CD14-positive monocyte (primary cell): ENCODE measurements around the gene HECTD4. TPM values are rescaled to one million over a fixed set of nuclear protein-coding genes. Genes with fewer than 3 reads are reported as not detected.

Experiments
- DNase-seq, 3 donors: peaks; one replicate each; pipeline ENCODE4 v3.0.0-alpha.2; 2011 to 2022
- H2AFZ ChIP-seq: 2 replicates; pipeline ENCODE4 v1.6.0; 2012; ENCODE audit warnings: mild to moderate bottlenecking, low read depth, low read length, inconsistent platforms; ENCODE audit not compliant: insufficient read depth, poor library complexity, severe bottlenecking
- H3K27ac ChIP-seq, 2 donors: 1 replicate in 1 of 2; 2 replicates in 1 of 2; pipeline ENCODE4 v1.5.1; 2012 to 2013; ENCODE audit warnings: low read length in 2 of 2, control low read depth in 1 of 2, inconsistent platforms in 1 of 2, low read depth in 1 of 2, mild to moderate bottlenecking in 1 of 2
- H3K27me3 ChIP-seq, 2 donors: one replicate each; pipeline versions ENCODE4 v1.6.0 to v1.6.1; 2011 to 2013; ENCODE audit warnings: low read length in 2 of 2; ENCODE audit not compliant: control insufficient read depth in 2 of 2, insufficient read depth in 2 of 2
- H3K36me3 ChIP-seq, 2 donors: replicated peaks in 1 of 2; 1 replicate in 1 of 2; 2 replicates in 1 of 2; pipeline versions ENCODE4 v1.5.1 to v1.6.1; 2012 to 2013; ENCODE audit warnings: low read length in 2 of 2, control low read depth in 1 of 2, inconsistent platforms in 1 of 2, mild to moderate bottlenecking in 1 of 2; ENCODE audit not compliant: insufficient read depth in 2 of 2, control insufficient read depth in 1 of 2
- H3K4me1 ChIP-seq, 2 donors: 1 replicate in 1 of 2; 2 replicates in 1 of 2; pipeline versions ENCODE4 v1.5.1 to v1.6.1; 2012 to 2013; ENCODE audit warnings: low read length in 2 of 2, control low read depth in 1 of 2, inconsistent platforms in 1 of 2, mild to moderate bottlenecking in 1 of 2, moderate library complexity in 1 of 2; ENCODE audit not compliant: insufficient read depth in 2 of 2, control insufficient read depth in 1 of 2
- H3K4me2 ChIP-seq: replicated peaks from 2 replicates; pipeline ENCODE3; 2012; ENCODE audit warnings: low read length, moderate library complexity, mild to moderate bottlenecking; ENCODE audit not compliant: poor library complexity, severe bottlenecking; ENCODE audit errors: extremely low read depth
- H3K4me3 ChIP-seq, 3 experiments: fragments of 200-600 bp in 1 of 3; sonication (generic) in 1 of 3; replicated peaks in 1 of 3; 1 replicate in 2 of 3; 2 replicates in 1 of 3; pipeline ENCODE4 v1.5.1; 2011 to 2013; ENCODE audit warnings: low read length in 3 of 3, mild to moderate bottlenecking in 3 of 3, control low read depth in 2 of 3, low read depth in 2 of 3, inconsistent platforms in 1 of 3, moderate library complexity in 1 of 3
- H3K79me2 ChIP-seq: 2 replicates; pipeline ENCODE4 v1.6.0; 2012; ENCODE audit warnings: mild to moderate bottlenecking, control low read depth, inconsistent platforms, low read length, moderate library complexity; ENCODE audit not compliant: insufficient read depth
- H3K9ac ChIP-seq: 2 replicates; pipeline ENCODE4 v1.6.0; 2017; ENCODE audit warnings: low read length, mild to moderate bottlenecking; ENCODE audit not compliant: insufficient read depth, poor library complexity, severe bottlenecking
- H3K9me3 ChIP-seq, 2 donors: replicated peaks in 1 of 2; 1 replicate in 1 of 2; 2 replicates in 1 of 2; pipeline versions ENCODE4 v1.5.1 to v1.6.1; 2012 to 2013; ENCODE audit warnings: low read length in 2 of 2, control low read depth in 1 of 2; ENCODE audit not compliant: control insufficient read depth in 1 of 2, insufficient read depth in 1 of 2
- H4K20me1 ChIP-seq: 2 replicates; pipeline ENCODE4 v1.6.0; 2012; ENCODE audit warnings: mild to moderate bottlenecking, low read length, control low read depth, moderate library complexity; ENCODE audit not compliant: insufficient read depth
- H3K27ac Mint-ChIP-seq, 7 donors: one replicate each; pipeline ENCODE4 v1.8.0; 2020; ENCODE audit warnings: mild to moderate bottlenecking in 7 of 7, mixed read lengths in 7 of 7, moderate library complexity in 6 of 7, inconsistent platforms in 2 of 7
- H3K27me3 Mint-ChIP-seq, 3 donors: one replicate each; pipeline ENCODE4 v1.8.0; 2021 to 2022; ENCODE audit warnings: low read depth in 3 of 3, mild to moderate bottlenecking in 3 of 3, mixed read lengths in 3 of 3, moderate library complexity in 3 of 3, inconsistent platforms in 1 of 3
- H3K36me3 Mint-ChIP-seq, 2 donors: one replicate each; pipeline ENCODE4 v1.8.0; 2020; ENCODE audit warnings: mixed read lengths in 2 of 2, inconsistent platforms in 1 of 2, mild to moderate bottlenecking in 1 of 2
- H3K4me1 Mint-ChIP-seq: one replicate; pipeline ENCODE4 v1.8.0; 2020; ENCODE audit warnings: mild to moderate bottlenecking, mixed read lengths
- H3K4me3 Mint-ChIP-seq, 2 donors: one replicate each; pipeline ENCODE4 v1.8.0; 2020; ENCODE audit warnings: mild to moderate bottlenecking in 2 of 2, mixed read lengths in 2 of 2, moderate library complexity in 1 of 2
- H3K9me3 Mint-ChIP-seq, 7 donors: one replicate each; pipeline ENCODE4 v1.8.0; 2020 to 2022; ENCODE audit warnings: mixed read lengths in 7 of 7, mild to moderate bottlenecking in 6 of 7, moderate library complexity in 6 of 7, inconsistent platforms in 2 of 7
- CTCF ChIP-seq: fragments of 200-600 bp; IDR thresholded peaks from one replicate; pipeline ENCODE4 v1.8.0; 2022; ENCODE audit warnings: antibody characterized with exemption, mild to moderate bottlenecking
- WGBS: methylation state at CpG from one replicate; pipeline ENCODE4 v1.1.5; 2013; ENCODE audit warnings: missing lambda C conversion rate; ENCODE audit not compliant: insufficient coverage; 5-methylcytosine and 5-hydroxymethylcytosine counted together
- intact Hi-C, 2 donors: fragments of 100-400 bp; cut with micrococcal nuclease; formaldehyde crosslinking; loops; one replicate each; pipeline versions ENCODE4 v1.15.0 to v1.15.1; 2023
- polyA plus RNA-seq, 3 donors: library from polyadenylated mRNA; depleted of rRNA in 1 of 3; unstranded in 2 of 3; stranded (reverse) in 1 of 3; fragments of 300-500 nt in 2 of 3; fragments of >200 nt in 1 of 3; fragmentation: Illumina TruSeq in 2 of 3; gene quantifications; 1 replicate in 2 of 3; 2 replicates in 1 of 3; pipeline ENCODE4 v1.2.3, GENCODE V29; 2012 to 2021

The HECTD4 gene
- polyA plus RNA-seq, 3 donors, result 0.73 to 18.3 (median 2.4) TPM

DNA sequence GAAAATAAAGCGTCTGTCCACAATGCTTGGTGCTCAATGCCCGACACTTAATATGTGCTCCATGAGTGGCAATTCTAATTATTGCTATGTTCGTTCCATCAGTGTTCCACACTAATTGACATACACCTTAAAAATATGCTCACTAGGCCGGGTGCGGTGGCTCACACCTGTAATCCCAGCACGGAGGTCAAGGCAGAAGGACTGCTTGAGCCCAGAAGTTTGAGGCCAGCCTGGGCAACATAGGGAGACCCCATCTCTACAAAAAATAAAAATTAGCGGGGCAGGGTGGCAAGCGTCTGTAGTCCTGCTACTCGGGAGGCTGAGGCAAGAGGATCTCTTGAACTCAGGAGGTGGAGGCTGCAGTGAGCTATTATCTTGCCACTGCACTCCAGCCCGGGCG is 635 bp upstream of the HECTD4 start:
- H2AFZ ChIP-seq, result peak overlapping the region; percentile 100
- peak overlapping the region; percentile 89 for H3K4me2 ChIP-seq
- peaks cover 0 to 2% (median 1%) of the 10 kb centered on the region in 3 donors for H3K27me3 Mint-ChIP-seq
- no peaks in the 10 kb centered on the region for H3K27me3 ChIP-seq
- peak overlapping the region; percentile 80 for H3K9ac ChIP-seq
- H3K4me3 ChIP-seq, result peak overlapping the region; percentile 49 to 90 (median 59)
- H3K4me1 Mint-ChIP-seq, result peaks cover 43% of the 10 kb centered on the region
- H3K9me3 Mint-ChIP-seq, result peaks cover 0 to 3% (median 0%) of the 10 kb centered on the region in 7 donors
- H3K27ac Mint-ChIP-seq, result peak overlapping the region; percentile 62 to 93 (median 84)
- H3K36me3 Mint-ChIP-seq, result no peaks in the 10 kb centered on the region
- H3K79me2 ChIP-seq, result peaks cover 42% of the 10 kb centered on the region
- peak overlapping the region in 1 of 2 donors; percentile 82 for H3K27ac ChIP-seq
- intact Hi-C loops, result loop anchor here (5.0 to 10.0 kb wide), 2 partner anchors 34 to 258 kb away; partner anchors contain the start of genes PTPN11 (in 1 of the 2) and TRAFD1 (in 1 of the 2)
- no peaks in the 10 kb centered on the region for H3K9me3 ChIP-seq
- DNase-seq, result no peak
- peaks cover 36 to 45% of the 10 kb centered on the region in 2 donors for H3K4me1 ChIP-seq
- TF ChIP-seq CTCF, result no peak
- 88% methylated on average over 4 of the region's 11 CpGs for WGBS
- H4K20me1 ChIP-seq, result peaks cover 18% of the 10 kb centered on the region
- H3K36me3 ChIP-seq, result no peaks in the 10 kb centered on the region
- H3K4me3 Mint-ChIP-seq, result peak overlapping the region; percentile 84 to 91

GRCh38 chr12:112381406-112381882 is 787 bp downstream of the HECTD4 start:
- Histone ChIP-seq H3K4me3 (peak overlapping the region; percentile 47 to 90 (median 82)), H3K9ac (peak overlapping the region; percentile 80), H3K27ac (peak overlapping the region in 1 of 2 donors; percentile 82), H3K9me3 (no peaks in the 10 kb centered on the region), H4K20me1 (peaks cover 32% of the 10 kb centered on the region), H3K4me1 (peaks cover 26 to 31% of the 10 kb centered on the region in 2 donors), H2AFZ (peak overlapping the region; percentile 100), H3K36me3 (no peaks in the 10 kb centered on the region), H3K4me2 (peak overlapping the region; percentile 89), H3K27me3 (no peaks in the 10 kb centered on the region), H3K79me2 (peaks cover 56% of the 10 kb centered on the region)
- H3K27ac Mint-ChIP-seq, result peak overlapping the region; percentile 68 to 95 (median 87)
- intact Hi-C loops, result loop anchor here (5.0 to 10.0 kb wide), 2 partner anchors 36 to 257 kb away; partner anchors contain the start of genes PTPN11 (in 1 of the 2) and TRAFD1 (in 1 of the 2)
- peak in 1 of 3 donors; percentile 4 for DNase-seq
- WGBS, result 0% methylated on average over 24 of the region's 33 CpGs
- peak overlapping the region; percentile 98 to 100 for H3K4me3 Mint-ChIP-seq
- peaks cover 0 to 4% (median 0%) of the 10 kb centered on the region in 7 donors for H3K9me3 Mint-ChIP-seq
- H3K27me3 Mint-ChIP-seq, result peaks cover 0 to 3% (median 2%) of the 10 kb centered on the region in 3 donors
- TF ChIP-seq CTCF, result no peak
- H3K4me1 Mint-ChIP-seq, result peaks cover 30% of the 10 kb centered on the region
- H3K36me3 Mint-ChIP-seq, result no peaks in the 10 kb centered on the region
